Stimulated activated CD8-positive, alpha-beta memory T cell treated with anti-CD3 and anti-CD28 coated beads, Interleukin-12 subunit alpha, Interleukin-12 subunit beta, amount 100 ng/mL, for 4 hours (primary cell): ENCODE measurements around the gene CHADL.
A peak's percentile ranks its signal among the peaks of the same experiment; 100 is the strongest.

Source experiments
- DNase-seq: peaks from one replicate; pipeline ENCODE4 v3.0.0-alpha.2; 2020; ENCODE audit warnings: low read depth

Gene CHADL

DNA sequence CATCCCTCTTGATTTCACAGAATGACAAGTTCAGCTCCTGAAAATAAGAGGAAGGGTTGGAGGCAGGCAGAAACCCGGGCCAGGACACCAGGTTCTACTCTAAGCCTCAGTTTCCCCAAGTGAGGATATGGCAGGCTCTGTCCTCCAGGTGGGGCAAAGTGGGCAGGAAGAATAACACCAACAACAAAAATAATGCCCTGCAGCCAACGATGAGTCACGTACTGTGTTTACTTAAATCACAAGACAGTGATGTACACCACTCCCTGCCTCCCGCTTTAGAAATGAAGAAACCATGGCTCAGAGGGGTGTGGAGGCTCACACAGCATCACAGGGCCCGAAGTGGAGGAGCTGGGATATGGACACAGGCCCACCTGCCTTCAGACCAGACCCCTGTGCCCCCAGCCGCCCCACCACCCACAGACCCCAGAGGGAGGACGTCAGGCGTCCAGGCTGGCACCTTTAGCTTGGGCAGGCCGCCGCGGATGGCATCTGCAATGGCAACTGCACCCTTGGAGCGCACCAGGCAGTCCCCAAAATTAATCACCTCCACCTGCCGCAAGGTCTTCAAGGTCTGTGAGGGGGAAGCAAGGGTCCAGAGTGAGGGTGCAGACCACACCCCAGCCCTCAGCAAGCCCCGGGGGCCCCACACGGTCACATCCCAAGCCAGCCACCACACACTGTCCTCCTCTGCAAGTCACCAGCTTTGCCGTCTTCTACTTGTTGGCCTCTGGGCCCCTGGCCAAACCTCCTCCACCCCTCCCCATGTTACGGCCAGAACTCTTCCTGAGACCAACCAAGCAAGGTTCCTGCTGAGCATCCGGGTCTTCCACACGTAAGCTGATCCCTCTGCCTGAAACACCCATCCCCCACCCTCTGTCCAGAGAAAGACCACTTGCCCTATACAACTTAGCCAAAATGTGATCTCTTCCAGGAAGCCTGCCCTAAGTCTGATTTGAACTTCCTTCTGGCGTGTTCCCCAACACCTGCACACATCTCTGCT lies 15.8 kb upstream of the CHADL start:
- DNase-seq = no peak

DNA sequence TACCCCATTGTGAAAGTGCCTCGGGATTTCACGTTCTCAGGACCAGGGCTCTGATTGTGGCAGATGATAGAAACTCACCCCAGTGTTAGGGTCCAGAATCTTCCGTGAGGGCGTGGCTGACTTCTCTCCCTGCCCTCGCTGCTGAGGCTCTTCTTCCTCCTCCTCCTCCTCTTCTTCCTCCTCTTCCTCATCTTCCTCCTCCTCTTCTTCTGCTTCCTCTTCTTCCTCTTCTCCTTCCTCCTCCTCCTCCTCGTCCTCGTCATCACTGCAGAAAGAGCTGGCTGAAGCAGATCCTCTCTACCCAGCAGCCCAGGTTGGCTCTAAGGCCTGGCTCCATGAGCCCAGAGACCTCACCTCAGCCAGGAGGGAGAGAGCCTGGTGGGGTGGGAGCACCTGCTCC lies 13.5 kb upstream of the CHADL start:
- no peak for DNase-seq

DNA sequence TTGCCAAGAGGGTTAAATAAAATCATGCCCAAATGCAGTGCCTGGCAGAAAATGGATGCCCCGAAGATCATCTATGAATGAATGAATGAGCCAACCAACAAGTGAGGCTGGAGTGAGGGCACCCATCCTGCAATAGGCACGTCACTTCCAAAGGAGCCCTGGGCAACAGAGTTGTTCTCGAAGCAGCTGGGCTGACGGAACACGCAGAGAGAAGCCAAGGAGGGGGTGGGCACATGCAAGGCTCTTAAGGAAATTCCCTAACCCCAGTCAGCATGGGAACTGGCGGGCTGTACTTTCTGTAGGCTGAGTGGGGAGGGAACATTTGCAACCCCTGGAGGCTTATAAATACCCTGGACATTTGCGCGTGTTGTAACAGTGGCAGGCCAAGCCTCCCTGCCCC lies 11.6 kb upstream of the CHADL start:
- DNase-seq = no peak

DNA sequence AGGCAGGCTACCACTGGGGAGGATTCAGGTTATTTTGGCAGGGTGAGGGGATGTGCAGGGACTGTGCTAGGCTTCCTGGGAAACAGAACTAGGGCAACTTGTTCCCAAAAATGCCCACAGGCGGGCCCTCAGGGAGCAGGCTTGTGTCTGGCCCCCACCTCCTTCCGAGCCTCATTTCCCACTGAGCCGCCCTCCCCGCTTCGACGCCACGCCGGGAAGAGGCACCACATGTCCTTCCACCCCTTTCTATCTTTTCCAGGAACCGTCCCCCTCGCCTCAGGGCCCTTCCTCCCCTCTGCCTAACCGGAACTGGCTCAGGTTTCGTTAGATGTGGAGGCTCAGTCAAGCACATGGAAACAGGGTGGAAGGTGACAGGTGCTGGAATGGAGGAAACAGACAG lies 9.4 kb upstream of the CHADL start:
- DNase-seq = no peak

DNA sequence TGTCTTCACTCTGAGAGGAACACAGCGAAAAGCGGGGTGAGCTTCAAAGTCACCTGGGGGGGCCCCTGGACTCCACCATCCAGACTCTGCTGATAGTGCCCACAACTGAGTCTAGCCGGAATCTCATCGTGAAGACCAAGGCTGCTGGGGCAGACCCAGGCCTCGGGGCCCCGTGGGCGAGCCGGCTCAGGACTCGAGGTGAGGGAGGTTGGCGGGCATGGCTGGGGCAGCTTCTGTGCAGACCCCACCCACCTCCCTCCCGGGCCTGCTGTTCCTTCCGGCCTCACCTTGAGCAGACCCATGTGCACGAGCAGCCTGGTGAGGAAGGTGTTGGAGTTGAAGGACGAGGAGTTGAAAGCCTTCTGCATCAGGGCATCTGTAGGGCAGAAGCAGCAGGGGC lies 8.7 kb upstream of the CHADL start:
- no peak for DNase-seq

DNA sequence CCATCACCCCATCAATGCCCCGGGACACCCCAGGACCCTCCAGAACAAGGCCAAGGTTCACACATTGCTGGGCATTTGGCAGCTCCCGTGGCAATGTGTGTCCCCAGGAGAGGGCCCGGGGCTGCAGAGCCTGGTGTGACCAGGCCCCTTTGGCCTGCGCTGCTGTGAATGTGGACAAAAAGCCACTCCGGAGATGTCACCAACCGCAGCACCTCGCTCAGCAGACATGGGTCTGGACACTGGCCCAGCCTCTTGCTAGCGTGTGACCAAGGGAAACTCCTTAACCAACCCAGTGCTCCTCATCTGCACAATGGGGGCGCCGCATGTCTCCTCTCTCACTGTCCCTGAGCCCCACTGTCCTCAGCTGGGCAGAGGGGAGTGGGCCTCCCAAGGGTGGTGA lies 8.0 kb upstream of the CHADL start:
- DNase-seq = no peak

DNA sequence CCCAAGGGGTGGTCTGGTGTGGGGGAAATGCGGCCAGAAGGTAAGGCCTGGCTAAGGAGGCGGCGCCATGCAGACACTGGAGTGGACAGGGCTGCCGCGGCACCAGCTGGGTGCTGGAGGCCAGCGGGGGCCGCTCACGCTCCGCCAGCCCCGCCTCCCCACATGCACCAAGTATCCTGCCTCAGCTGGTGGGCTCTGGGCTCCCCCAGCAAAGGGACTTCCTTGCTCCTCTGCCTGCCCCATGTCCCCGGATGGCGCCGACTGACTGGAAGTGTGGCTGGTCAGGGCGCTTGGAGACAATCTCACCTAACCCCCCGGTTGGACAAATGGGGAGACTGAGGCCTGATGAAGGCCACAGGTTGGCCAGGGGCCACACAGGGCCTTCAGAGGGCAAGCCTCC lies 7.6 kb upstream of the CHADL start:
- no peak for DNase-seq

DNA sequence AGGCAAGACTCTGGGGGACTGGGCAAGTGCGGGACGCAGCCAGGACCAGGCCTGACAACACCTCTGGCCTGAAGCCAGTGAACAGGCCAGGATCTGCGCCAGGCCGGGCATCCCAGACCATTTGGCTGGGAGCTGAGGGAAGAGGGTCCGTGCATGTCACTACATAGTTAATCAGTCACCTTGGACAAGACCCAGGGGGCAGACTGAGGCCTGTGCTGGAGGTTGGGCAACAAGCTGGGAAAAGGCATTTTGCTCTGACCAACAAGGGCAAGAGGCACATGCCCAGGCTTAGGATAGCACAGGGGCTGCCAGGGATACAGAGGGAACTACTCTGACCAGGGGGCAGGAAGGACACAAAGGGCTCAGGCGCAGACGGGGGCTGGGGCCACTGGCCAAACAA lies 7.0 kb upstream of the CHADL start:
- no peak for DNase-seq

DNA sequence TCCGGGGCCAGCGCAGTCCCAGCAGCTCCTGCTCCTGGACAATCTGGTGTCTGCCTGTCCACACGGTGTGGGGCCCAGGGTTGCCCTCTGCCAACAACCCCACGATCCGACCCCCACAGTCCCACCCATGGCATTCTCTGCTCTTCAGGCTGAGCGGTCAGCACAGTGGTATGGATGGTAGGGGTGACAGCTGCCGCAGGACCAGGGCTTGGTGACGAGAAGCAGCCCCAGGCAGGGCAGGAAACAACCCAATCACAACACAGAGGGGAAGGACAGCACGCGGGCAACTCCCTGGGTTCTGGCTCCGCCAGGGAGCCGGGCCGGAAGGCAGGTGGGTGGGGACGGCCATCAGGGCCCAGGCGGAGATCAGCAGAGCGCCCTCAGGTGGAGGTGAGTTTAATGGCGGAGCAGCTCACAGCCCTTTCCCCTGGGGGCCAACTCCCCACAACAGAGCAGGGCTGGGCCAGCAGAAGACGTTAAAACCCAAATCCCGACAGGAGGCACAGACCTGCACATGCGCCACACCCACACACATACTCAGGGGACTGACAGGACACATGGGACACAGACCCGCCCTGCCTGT lies 5.3 kb upstream of the CHADL start:
- DNase-seq = no peak

DNA sequence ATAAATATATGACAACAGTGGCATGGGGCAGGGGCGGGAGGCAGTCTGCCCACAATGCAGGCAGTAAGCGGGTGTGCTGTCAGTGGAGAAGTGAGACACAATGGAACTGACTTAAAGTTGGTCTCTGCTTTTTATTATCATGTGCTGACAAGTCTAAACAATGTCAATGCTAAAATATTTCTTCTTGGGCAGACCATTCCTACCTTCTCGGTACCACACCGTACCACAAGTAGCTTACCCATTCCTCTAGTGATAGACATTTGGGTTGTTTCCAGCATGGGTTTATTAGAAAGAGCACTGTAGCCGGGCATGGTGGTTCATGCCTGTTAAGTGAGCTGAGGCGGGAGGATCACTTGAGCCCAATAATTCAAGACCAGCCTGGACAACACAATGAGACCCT lies 2.6 kb upstream of the CHADL start:
- no peak for DNase-seq

DNA sequence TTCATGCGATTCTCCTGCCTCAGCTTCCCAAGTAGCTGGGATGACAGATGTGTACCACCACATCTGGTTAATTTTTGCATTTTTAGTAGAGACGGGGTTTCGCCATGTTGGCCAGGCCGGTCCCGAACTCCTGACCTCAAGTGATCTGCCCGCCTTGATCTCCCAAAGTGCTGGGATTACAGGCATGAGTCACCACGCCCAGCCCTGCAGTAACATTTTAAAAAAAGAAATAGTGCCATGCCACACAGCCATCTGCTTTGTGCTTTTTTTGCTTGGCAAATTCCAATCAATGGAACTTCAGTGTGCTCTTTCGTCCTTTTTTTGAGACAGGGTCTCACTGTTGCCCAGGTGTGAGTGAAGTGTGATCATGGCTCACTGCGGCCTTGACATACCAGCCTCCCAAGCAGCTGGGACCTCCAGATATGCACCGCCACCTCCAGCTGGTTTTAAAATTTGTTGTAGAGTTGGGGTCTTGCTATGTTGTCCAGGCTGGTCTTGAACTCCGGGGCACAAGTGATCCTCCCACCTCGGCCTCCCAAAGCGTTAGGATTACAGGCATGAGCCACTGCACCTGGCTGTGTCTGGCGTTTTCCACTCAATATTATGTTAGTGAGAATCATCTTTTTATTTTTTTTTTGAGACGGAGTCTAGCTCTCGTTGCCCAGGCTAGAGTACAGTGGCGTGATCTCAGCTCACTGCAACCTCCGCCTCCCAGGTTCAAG lies 1.8 kb upstream of the CHADL start:
- no peak for DNase-seq

DNA sequence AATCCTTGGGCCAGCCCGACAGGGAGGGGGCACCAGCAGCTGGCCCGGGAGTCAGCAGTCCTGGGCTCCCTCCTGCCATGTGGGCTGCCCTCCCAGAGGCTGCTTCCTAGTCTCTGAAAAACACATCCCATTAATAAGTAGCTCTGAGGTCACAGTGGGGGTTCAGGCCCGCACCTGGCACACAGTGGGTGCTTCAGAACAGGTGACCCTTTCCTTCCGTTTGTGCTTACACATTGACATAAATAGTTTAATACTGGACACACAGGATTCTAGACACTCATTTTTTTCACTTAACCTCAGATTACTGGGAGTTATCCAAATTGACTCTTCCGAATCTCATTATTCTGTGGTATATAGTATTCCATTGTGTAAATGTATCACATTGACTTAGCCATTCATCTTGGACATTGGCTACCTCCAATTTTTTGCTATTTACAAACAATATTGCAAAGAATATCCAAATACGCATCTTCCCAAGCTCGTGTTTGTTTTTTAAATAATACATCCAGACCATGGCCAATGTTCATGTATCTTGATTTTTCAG lies 474 bp upstream of the CHADL start:
- DNase-seq = no peak

DNA sequence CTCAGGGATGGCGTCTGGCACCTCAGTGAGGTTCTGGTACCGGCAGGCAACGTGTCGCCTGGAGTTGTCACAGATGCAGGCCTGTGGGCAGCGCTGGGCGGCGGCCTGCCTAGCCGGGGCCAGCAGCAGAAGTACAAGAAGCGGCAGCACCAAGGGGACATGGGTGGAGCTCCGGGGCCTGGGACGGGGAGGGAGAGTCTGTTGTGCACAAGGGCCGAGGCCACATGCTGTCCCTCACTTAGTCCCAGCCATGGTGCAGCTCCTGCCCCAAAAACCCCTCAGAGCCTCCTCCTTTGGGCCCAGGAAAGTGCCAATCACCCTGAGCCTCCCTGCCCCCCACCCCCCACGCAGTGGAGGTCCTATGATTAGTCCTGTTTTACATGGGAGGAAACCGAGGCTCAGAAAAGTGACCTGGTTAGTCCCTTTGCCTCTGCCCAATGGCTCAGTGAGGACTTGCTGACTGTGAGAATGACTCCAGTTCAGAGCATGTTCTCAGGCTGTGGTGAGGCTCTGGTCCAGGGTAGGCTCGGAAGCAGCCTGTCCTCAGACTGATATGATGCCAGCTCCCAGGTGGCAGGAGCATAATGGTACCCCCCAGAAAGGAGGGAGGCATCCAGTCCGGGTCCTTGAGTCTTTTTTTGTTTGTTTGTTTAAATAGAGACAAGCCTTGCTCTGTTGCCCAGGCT lies 1.1 kb downstream of the CHADL start:
- DNase-seq = no peak

DNA sequence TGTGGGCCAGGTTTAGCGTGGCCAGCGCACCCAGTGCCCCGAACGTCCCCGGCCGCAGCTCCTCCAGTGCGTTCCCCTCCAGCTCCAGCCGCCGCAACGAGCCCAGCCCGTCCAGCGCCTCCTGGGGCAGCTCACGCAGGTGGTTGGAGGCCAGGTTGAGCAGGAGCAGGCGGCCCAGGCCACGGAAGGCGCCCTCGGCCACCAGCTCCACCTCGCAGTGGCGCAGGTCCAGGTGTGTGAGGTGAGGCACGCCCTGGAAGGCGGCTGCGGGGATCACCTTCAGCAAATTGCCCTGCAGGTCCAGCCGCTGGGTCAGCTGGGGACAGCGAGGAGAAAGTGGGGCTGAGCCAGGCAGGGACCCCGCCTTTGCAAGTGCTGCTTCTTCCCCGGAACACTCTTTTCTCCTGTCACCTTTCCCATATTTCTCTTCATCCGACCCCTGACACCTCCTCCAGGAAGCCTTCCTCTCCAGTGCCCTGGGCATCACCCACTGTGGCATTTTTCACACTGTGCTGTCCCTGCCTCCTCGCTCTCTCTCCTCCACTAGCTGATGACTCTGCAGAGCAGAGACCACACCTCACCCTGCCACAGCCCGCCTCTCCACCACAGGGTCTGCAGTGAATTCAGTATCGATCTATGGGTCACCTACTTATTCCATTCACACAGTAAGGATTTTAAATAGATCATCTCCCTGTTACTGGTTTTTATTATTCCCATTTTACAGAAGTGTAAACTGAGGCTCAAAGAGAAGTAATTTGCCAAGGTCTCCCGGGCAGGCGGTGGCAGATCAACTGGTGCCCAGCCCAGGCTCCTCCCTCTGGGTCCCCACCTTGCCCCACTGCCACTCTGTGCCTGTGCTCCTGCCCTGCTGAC lies 1.9 kb downstream of the CHADL start:
- no peak for DNase-seq

DNA sequence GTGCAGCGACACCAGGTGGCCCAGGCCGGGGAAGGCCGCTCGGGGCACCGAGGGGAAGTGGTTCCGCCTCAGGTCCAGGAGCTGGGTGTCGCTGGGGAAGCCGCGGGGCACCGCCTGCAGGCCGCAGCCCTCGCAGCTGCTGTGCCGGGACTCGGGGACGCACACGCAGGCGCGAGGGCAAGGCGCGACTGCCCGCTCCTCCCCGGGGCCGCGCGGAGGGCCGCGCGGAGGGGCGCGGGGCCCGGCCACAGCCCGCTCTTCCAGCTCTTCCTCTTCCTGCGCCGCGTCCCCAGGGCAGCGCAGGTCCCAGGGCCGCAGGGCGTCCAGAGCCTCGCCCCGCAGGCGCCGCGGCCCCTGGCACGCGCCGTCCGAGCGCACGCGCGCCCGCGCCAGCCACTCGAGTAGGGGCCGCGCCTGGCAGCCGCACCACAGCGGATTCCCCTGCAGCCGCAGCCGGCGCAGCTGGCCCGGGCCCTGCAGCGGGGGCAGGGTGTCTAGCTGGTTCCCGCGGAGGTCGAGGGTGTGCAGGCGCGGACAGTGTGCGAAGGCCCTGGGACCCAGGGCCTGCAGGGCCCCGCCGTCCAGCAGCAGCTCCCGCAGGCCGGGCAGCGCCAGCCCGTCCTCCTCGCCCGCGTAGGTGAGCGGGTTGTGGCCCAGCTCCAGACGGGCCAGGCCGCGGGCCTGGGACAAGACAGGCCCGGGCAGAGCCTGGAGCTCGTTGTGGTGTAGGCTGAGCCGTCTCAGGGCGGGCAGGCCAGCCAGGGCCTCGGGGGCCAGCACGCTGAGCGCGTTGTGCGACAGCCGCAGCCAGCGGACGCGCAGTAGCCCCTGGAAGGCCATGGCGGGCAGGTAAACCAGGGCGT lies 2.8 kb downstream of the CHADL start:
- peak; percentile 50 for DNase-seq

DNA sequence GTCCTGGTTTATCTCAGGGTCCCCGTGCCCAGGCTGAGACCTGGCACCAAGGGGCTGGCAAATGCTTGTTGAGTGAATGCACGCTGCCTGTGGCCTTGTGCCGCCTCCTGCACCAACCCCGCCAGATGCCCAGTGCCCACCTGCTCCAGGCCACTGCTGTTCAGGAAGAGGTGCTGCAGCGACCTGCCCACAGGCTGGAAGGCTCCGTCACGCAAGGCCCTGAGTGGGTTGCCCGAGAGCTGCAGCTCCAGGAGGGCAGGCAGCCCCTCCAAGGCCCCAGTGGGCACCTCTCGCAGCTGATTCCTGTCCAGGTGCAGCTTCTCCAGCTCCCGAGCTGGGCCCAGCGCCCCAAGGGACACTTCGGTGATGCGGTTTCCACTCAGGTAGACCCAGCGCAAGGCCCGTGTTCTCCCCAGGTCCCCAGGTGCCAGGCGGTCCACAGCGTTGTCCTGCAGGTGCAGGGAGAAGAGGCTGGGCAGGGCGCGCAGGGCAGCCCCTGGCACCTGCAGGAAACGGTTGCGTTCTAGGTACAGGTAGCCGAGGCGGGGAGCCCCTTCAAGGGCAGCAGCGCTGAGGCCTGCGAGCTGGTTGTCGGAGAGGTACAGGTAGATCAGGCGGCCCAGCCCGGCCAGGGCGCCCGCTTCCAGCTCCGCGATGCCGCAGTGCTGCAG lies 3.6 kb downstream of the CHADL start:
- no peak for DNase-seq

DNA sequence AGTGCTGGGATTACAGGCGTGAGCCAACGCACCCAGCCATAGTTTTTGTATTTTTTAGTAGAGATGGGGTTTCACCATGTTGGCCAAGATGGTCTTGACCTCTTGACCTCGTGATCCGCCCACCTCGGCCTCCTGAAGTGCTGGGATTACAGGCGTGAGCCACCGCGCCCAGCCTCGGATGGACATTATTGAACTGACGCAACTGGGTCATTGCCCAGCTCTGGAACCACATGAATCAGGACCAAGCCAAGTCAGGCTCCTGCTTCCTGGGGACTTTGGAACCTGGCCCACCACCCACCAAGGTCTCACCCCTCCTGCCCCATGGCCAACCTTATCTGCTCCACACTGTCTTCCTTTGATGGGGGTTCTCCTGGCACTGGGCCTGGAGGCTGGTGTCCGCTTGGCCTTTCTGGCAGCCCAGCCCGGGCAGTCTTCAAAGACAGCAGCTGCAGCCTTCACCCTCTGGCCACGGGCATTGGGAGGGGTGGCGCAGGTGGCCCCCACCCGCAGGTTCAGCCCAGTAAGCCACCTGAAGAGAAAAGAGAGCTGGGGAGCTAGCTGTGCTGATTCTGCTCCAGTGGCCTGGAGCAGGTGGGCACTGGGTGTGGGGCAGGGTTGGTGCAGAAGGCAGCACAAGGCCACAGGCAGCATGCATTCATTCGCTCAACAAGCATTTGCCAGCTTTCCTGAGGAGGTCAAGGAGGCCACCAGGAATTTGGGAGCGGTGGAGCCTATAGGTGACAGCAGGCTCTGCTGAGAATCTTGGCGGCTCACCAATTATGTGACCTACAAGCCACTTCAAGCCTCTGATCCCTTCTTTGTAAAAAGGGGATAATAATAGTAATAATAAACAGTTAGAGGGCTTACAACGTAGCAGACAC lies 5.7 kb downstream of the CHADL start:
- no peak for DNase-seq

DNA sequence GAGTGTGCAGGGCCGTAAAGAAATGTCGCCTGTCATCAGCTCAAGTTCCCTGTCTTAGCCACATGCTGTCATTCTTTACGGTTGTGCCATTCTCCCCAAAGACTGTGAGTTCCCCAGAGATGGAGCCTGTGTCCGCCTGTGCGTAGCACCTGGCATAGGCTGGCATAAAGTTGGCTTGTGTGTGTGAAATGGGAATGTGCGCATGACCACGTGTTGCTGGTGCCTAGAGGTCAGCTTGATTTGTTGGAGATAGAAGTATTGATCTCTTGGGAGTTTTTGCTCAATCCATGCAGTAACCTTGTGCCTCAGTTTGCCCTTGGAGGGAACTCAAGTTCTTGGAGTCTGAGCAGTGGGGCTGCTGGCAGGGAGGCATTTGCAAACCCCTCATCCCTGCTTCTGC lies 9.4 kb downstream of the CHADL start:
- DNase-seq = no peak

DNA sequence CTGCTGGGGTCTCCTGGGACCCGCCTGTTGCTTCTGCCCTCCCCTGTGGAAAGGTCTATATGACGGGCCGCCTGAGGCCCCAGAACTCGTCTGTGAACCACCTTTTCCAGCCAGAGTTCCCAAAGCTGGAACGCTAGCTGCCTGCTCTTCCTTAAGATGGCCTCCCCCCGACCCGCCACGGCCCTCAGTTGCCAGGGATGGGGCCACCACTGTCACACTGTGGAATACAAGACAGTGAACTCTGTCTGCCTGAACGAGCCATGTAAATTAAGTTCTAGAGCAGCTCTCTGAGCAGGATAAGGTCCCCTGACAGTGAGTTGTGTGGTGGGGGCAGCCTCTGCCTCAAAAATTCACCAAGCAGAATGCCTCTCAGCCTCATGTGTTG lies 10.3 kb downstream of the CHADL start:
- DNase-seq = no peak
